H9 (cell line): Measurements from ENCODE around the gene TBXAS1. TPM values are rescaled to one million over a fixed set of nuclear protein-coding genes. Genes with fewer than 3 reads are reported as not detected.

Experiments used
- DNase-seq: peaks from one replicate; pipeline ENCODE4 v3.0.0-alpha.2; 2017
- H2AFZ ChIP-seq: one replicate; pipeline ENCODE4 v1.6.1; 2013; ENCODE audit warnings: mild to moderate bottlenecking, low read length, control low read depth, moderate library complexity
- H2AK5ac ChIP-seq: 2 replicates; pipeline ENCODE4 v1.6.1; 2013; ENCODE audit warnings: low read length, control low read depth, mixed read lengths; ENCODE audit not compliant: insufficient read length
- H2BK120ac ChIP-seq: one replicate; pipeline ENCODE4 v1.6.1; 2013; ENCODE audit warnings: low read depth, mild to moderate bottlenecking, low read length, control low read depth, inconsistent platforms; ENCODE audit not compliant: poor library complexity, severe bottlenecking
- H2BK12ac ChIP-seq: 2 replicates; pipeline ENCODE4 v1.6.1; 2013; ENCODE audit warnings: low read length, control low read depth, mixed read lengths, low read depth; ENCODE audit not compliant: insufficient read length
- H2BK15ac ChIP-seq: 2 replicates; pipeline ENCODE4 v1.6.1; 2013; ENCODE audit warnings: low read depth, low read length, control low read depth
- H2BK20ac ChIP-seq: one replicate; pipeline ENCODE4 v1.6.1; 2013; ENCODE audit warnings: low read depth, mild to moderate bottlenecking, low read length, control low read depth, inconsistent platforms; ENCODE audit not compliant: poor library complexity, severe bottlenecking
- H2BK5ac ChIP-seq: 2 replicates; pipeline ENCODE4 v1.6.1; 2013; ENCODE audit warnings: low read length, control low read depth, mixed read lengths; ENCODE audit not compliant: insufficient read length
- H3K14ac ChIP-seq: 2 replicates; pipeline ENCODE4 v1.6.1; 2013; ENCODE audit warnings: low read length, control low read depth; ENCODE audit not compliant: insufficient read depth
- H3K18ac ChIP-seq: 2 replicates; pipeline ENCODE4 v1.6.1; 2013; ENCODE audit warnings: low read depth, mild to moderate bottlenecking, mixed read lengths, low read length, control low read depth; ENCODE audit not compliant: insufficient read length
- H3K23ac ChIP-seq: 2 replicates; pipeline ENCODE4 v1.6.1; 2013; ENCODE audit warnings: low read length, control low read depth, mixed read lengths, low read depth; ENCODE audit not compliant: insufficient read length
- H3K23me2 ChIP-seq: 2 replicates; pipeline ENCODE4 v1.6.1; 2013; ENCODE audit warnings: low read depth, mild to moderate bottlenecking, mixed read lengths, low read length, control low read depth; ENCODE audit not compliant: insufficient read length, poor library complexity, severe bottlenecking
- H3K27ac ChIP-seq: 2 replicates; pipeline ENCODE4 v1.5.1; 2013; ENCODE audit warnings: low read length, control low read depth, mixed read lengths, low read depth; ENCODE audit not compliant: insufficient read length
- H3K27me3 ChIP-seq: 2 replicates; pipeline ENCODE4 v1.6.1; 2013; ENCODE audit warnings: low read length, control low read depth, inconsistent platforms; ENCODE audit not compliant: insufficient read depth
- H3K4ac ChIP-seq: 2 replicates; pipeline ENCODE4 v1.6.1; 2013; ENCODE audit warnings: low read depth, mild to moderate bottlenecking, control low read depth, inconsistent platforms, low read length, moderate library complexity
- H3K4me1 ChIP-seq: 2 replicates; pipeline ENCODE4 v1.6.1; 2013; ENCODE audit warnings: low read length, control low read depth, inconsistent platforms; ENCODE audit not compliant: insufficient read depth
- H3K4me2 ChIP-seq: 2 replicates; pipeline ENCODE4 v1.6.1; 2013; ENCODE audit warnings: low read length, control low read depth, mixed read lengths; ENCODE audit not compliant: insufficient read length, insufficient read depth
- H3K56ac ChIP-seq: 2 replicates; pipeline ENCODE4 v1.6.1; 2013; ENCODE audit warnings: low read depth, mild to moderate bottlenecking, mixed read lengths, low read length, control low read depth; ENCODE audit not compliant: insufficient read length
- H3K79me1 ChIP-seq: 2 replicates; pipeline ENCODE4 v1.6.1; 2013; ENCODE audit warnings: low read depth, mild to moderate bottlenecking, moderate library complexity, low read length, control low read depth, inconsistent platforms; ENCODE audit not compliant: insufficient read depth, poor library complexity, severe bottlenecking
- H3K79me2 ChIP-seq: 2 replicates; pipeline ENCODE4 v1.6.1; 2013; ENCODE audit warnings: low read length, control low read depth, inconsistent platforms; ENCODE audit not compliant: insufficient read depth
- H3K9ac ChIP-seq: 2 replicates; pipeline ENCODE4 v1.6.1; 2013; ENCODE audit warnings: low read length, control low read depth, mixed read lengths; ENCODE audit not compliant: insufficient read length; ENCODE audit errors: extremely low read depth
- H3K9me3 ChIP-seq: one replicate; pipeline ENCODE4 v1.6.1; 2013; ENCODE audit warnings: low read depth, low read length, inconsistent platforms; ENCODE audit not compliant: control insufficient read depth
- H3T11ph ChIP-seq: one replicate; pipeline ENCODE4 v1.6.1; 2013; ENCODE audit warnings: mild to moderate bottlenecking, low read length, control low read depth, inconsistent platforms
- H4K20me1 ChIP-seq: one replicate; pipeline ENCODE4 v1.6.1; 2013; ENCODE audit not compliant: control insufficient read depth, insufficient read length, insufficient read depth
- H4K5ac ChIP-seq: 2 replicates; pipeline ENCODE4 v1.6.1; 2013; ENCODE audit warnings: low read depth, mild to moderate bottlenecking, mixed read lengths, low read length, control low read depth; ENCODE audit not compliant: insufficient read length
- H4K8ac ChIP-seq: replicated peaks from 2 replicates; pipeline ENCODE4 v1.6.1; 2013; ENCODE audit warnings: low read length, control low read depth, mixed read lengths, low read depth; ENCODE audit not compliant: insufficient read length
- H4K91ac ChIP-seq: 2 replicates; pipeline ENCODE4 v1.6.1; 2013; ENCODE audit warnings: low read depth, mild to moderate bottlenecking, moderate library complexity, mixed read lengths, low read length, control low read depth; ENCODE audit not compliant: insufficient read length
- H3K27ac Mint-ChIP-seq, 3 experiments: 2 replicates in 2 of 3; 3 replicates in 1 of 3; pipeline ENCODE4 v1.8.0; 2020 to 2021; ENCODE audit warnings: mixed read lengths in 3 of 3, mild to moderate bottlenecking in 1 of 3, moderate library complexity in 1 of 3
- H3K27me3 Mint-ChIP-seq: 2 replicates; pipeline ENCODE4 v1.8.0; 2021; ENCODE audit warnings: low read depth, mild to moderate bottlenecking, moderate library complexity, mixed read lengths
- H3K36me3 Mint-ChIP-seq, 3 experiments: 2 replicates in 2 of 3; 3 replicates in 1 of 3; pipeline ENCODE4 v1.8.0; 2020 to 2021; ENCODE audit warnings: low read depth in 3 of 3, mixed read lengths in 3 of 3; ENCODE audit not compliant: insufficient read depth in 1 of 3
- H3K4me1 Mint-ChIP-seq, 2 experiments: 2 replicates each; pipeline ENCODE4 v1.8.0; 2020; ENCODE audit warnings: mixed read lengths in 2 of 2
- H3K4me3 Mint-ChIP-seq, 2 experiments: 2 replicates in 1 of 2; 3 replicates in 1 of 2; pipeline ENCODE4 v1.8.0; 2020 to 2021; ENCODE audit warnings: mild to moderate bottlenecking in 2 of 2, mixed read lengths in 2 of 2, moderate library complexity in 1 of 2
- H3K9me3 Mint-ChIP-seq, 2 experiments: 2 replicates in 1 of 2; 3 replicates in 1 of 2; pipeline ENCODE4 v1.8.0; 2020; ENCODE audit warnings: mild to moderate bottlenecking in 2 of 2, mixed read lengths in 2 of 2, moderate library complexity in 1 of 2
- CTCF ChIP-seq: fragments of 200-600 bp; sonication (generic); conservative IDR thresholded peaks from 3 replicates; pipeline ENCODE4 v1.8.0; 2021; ENCODE audit warnings: antibody characterized with exemption, mild to moderate bottlenecking
- WGBS: extraction: QIAGEN DNeasy Blood & Tissue Kit; methylation state at CpG from one replicate; pipeline ENCODE4 v1.1.7; 2013; ENCODE audit warnings: missing lambda C conversion rate, low lambda C conversion rate, mixed read lengths; ENCODE audit not compliant: insufficient read length; ENCODE audit errors: extremely low coverage; 5-methylcytosine and 5-hydroxymethylcytosine counted together
- total RNA-seq: library from RNA; stranded (reverse); gene quantifications from 2 replicates; pipeline ENCODE4 v1.2.1, GENCODE V29; 2021

The TBXAS1 gene
- total RNA-seq, 1 experiment from 2014 or later, result 0.39 TPM

- H3K56ac ChIP-seq, result no peak overlapping the region
- H3K4me2 ChIP-seq, result no peak overlapping the region
- H2BK12ac ChIP-seq, result no peak overlapping the region
- no peaks in the 10 kb centered on the region for H4K20me1 ChIP-seq
- H3K4ac ChIP-seq, result no peak overlapping the region
- H4K91ac ChIP-seq, result no peak overlapping the region
- H3K9me3 ChIP-seq, result no peaks in the 10 kb centered on the region
- no peak for TF ChIP-seq CTCF
- no peak overlapping the region for H3T11ph ChIP-seq
- Mint-ChIP-seq H3K27me3 (no peaks in the 10 kb centered on the region; the same call in 1 of the 2 replicates), H3K9me3 (no peaks in the 10 kb centered on the region), H3K4me1 (no peaks in the 10 kb centered on the region), H3K36me3 (peaks cover 0 to 3% (median 0%) of the 10 kb centered on the region in 3 experiments; a peak in 1 of 7 replicates), H3K27ac (peak overlapping the region in 1 of 3 experiments; percentile 19; a peak in 1 of 7 replicates), H3K4me3 (no peak overlapping the region)
- H3K79me1 ChIP-seq, result no peaks in the 10 kb centered on the region
- no peak overlapping the region for H2BK20ac ChIP-seq
- no peak overlapping the region for H3K9ac ChIP-seq
- H3K79me2 ChIP-seq, result no peaks in the 10 kb centered on the region
- no peak for DNase-seq
- no CpG with 5 or more reads among the region's 3 CpGs for WGBS
- H2BK15ac ChIP-seq, result no peak overlapping the region
- H3K27me3 ChIP-seq, result no peaks in the 10 kb centered on the region
- H2BK5ac ChIP-seq, result no peak overlapping the region
- no peaks in the 10 kb centered on the region for H3K4me1 ChIP-seq
- no peak overlapping the region for H4K5ac ChIP-seq
- no peak overlapping the region for H4K8ac ChIP-seq
- H3K14ac ChIP-seq, result no peak overlapping the region
- H2AK5ac ChIP-seq, result no peak overlapping the region
- no peak overlapping the region for H2BK120ac ChIP-seq
- no peak overlapping the region for H3K23ac ChIP-seq
- no peaks in the 10 kb centered on the region for H3K23me2 ChIP-seq
- no peak overlapping the region for H3K18ac ChIP-seq
- H3K27ac ChIP-seq, result no peak overlapping the region
- H2AFZ ChIP-seq, result no peak overlapping the region
Measured at GRCh38 chr7:140019606-140020005, 190.5 kb downstream of the TBXAS1 start.
